Fibroblast of mammary gland (primary cell): ENCODE results near the gene TCF19.

Experiments
- DNase-seq: peaks from one replicate; pipeline ENCODE4 v3.0.0-alpha.2; 2010; ENCODE audit warnings: low read depth
- H3K4me3 ChIP-seq: 2 replicates; pipeline ENCODE4 v1.5.1; 2011; ENCODE audit warnings: low read depth, mild to moderate bottlenecking, low read length, moderate library complexity; ENCODE audit not compliant: control insufficient read depth
- TF ChIP-seq, protein P1 (sequence below): conservative IDR thresholded peaks from 2 replicates; pipeline ENCODE4 v1.5.1; 2011; ENCODE audit warnings: low read depth, low read length, inconsistent platforms; ENCODE audit not compliant: control insufficient read depth, insufficient read depth

The TCF19 gene

DNA sequence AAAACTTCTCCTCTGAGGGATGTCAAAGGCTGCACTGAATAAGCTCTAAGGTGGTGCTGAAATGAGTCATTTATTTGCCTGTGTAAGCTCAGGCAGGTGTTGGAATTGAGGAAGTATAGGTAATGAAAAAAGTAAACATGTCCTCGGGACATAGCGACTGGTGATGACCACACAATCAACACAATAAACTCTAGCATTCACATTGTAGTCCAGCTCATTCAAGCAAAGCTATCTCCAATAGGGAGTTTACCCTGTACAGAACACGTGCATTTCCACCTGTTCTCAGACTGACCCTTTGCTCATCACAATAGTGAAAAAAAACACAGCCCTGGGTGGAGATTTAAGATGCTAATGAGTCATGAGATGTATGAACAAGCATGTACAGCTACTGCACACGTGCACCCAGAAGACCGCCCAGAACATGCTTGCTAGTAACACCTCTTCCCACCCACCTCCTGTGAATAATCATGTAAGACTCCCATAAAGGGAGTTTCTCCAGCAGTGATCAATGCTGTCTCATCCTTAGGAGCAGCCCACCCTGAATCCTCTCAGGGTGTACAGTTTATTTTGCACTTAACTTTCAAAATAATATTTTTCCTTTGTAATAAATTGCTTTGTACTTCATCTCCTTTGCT lies 45.1 kb downstream of the TCF19 start:
- peak overlapping the region; percentile 32 for H3K4me3 ChIP-seq
- TF ChIP-seq, protein P1, sequence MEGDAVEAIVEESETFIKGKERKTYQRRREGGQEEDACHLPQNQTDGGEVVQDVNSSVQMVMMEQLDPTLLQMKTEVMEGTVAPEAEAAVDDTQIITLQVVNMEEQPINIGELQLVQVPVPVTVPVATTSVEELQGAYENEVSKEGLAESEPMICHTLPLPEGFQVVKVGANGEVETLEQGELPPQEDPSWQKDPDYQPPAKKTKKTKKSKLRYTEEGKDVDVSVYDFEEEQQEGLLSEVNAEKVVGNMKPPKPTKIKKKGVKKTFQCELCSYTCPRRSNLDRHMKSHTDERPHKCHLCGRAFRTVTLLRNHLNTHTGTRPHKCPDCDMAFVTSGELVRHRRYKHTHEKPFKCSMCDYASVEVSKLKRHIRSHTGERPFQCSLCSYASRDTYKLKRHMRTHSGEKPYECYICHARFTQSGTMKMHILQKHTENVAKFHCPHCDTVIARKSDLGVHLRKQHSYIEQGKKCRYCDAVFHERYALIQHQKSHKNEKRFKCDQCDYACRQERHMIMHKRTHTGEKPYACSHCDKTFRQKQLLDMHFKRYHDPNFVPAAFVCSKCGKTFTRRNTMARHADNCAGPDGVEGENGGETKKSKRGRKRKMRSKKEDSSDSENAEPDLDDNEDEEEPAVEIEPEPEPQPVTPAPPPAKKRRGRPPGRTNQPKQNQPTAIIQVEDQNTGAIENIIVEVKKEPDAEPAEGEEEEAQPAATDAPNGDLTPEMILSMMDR: no peak
- peak; percentile 83 for DNase-seq

DNA sequence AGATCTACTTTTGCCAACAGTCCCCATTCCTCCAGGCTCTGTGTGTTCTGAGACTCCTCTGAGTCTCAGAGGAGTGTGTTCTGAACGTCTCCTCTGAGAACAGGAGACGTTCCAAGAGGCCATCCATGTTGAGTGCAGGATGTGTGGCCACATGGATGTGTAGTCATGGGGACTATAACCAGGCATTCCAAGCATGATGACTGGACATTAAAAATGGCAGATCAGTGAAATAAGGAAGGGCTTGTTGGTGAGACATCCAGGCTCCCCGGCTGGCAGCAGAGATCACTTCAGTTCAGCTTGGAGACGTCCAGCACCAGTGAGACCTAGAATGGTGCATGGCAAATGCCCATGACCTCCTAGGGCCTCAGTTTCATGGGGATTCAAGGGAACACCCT lies 46.4 kb downstream of the TCF19 start:
- DNase-seq: peak; percentile 6
- H3K4me3 ChIP-seq: no peak overlapping the region
- TF ChIP-seq, protein P1: no peak

DNA sequence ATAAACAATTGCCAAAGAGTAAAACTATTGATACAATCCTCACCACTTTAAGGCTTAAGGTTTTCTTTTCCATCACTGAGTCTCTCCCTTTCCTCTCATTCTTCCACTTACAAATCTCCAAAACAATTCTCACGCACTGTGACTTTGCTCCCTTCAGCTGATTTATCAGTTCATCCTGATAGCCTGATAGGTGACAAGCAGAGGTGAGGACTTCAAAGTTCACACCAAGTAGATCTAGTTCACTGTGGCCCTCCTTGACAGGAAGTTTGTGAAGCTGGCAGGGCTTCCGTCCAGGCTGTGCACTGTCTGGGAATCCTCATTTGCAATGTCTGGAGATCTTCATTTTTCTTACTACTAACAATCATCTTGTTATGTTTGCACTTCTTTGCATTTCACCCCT lies 47.2 kb downstream of the TCF19 start:
- DNase-seq: no peak
- TF ChIP-seq, protein P1: no peak
- no peak overlapping the region for H3K4me3 ChIP-seq

DNA sequence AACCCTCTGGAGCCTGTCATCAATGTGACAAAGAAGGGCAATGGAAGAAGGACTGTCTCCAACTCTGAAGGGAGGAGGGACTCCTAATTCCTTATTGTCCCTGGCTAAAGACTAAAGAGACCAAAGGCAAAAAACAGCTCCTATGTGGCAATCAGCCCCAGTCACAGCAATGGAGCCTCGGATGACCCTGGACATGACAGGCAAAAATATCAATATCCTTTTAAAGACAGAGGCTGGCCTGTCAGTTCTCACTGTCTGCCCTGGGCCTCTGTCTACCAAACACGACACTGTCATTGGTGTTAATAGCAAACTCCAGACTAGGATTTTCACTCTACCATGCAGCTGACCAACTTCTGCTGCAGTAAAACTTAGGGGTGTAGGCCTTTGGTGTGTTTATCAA lies 50.1 kb downstream of the TCF19 start:
- DNase-seq: no peak
- TF ChIP-seq, protein P1: no peak
- no peak overlapping the region for H3K4me3 ChIP-seq

DNA sequence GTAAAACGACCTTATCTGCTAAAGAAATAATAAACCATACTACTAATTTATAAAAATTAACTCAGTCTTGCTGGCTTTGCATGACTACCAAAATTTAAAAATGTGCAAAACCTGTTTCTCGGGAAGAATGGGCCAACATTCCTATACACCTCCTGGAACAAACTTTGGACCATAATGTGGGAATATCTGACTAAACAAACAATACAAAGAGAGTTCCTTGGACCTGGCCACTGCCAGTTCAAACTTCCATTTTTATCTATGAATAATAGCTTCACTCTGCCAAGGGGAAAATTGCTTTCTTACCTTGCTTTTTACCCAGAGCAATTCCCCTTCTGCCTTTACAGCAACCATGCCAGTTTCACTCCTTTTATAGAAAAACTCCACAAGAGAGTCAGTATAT lies 50.7 kb downstream of the TCF19 start:
- no peak overlapping the region for H3K4me3 ChIP-seq
- TF ChIP-seq, protein P1: no peak
- DNase-seq: no peak

DNA sequence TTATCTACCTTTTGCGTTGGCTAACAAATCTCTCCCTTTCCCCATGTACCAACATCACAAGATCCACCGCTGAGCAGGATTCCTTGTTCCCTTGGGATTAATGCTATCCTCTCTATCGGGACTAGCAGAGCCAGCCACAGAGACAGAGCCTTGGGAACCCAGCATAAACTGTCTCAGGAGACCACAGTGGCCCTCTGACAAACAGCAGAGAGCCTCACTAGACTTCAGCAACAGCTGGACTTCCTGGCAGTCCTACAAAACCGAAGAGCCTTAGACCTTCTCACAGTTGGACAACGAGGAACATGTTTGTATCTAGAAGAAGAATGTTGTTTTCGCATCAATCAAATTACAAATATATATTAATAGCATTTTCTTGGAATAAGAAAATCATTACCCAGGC lies 51.7 kb downstream of the TCF19 start:
- H3K4me3 ChIP-seq: no peak overlapping the region
- TF ChIP-seq, protein P1: no peak
- no peak for DNase-seq
